ENCODE data around the gene TRMT112.

Gene TRMT112

GRCh38 chr11:64291752-64292459 lies 25.5 kb downstream of the TRMT112 start:
- no peak for DNase-seq (ENCODE audit: low read depth)

GRCh38 chr11:64291262-64291751 lies 26.1 kb downstream of the TRMT112 start, which contains the start of gene KCNK4:
KCNK4 (plus strand) TSS chr11:64291302; CDS start chr11:64293019, 1,717 bp downstream.
- DNase-seq (ENCODE audit: low read depth), result no peak

GRCh38 chr11:64290352-64291261 lies 26.8 kb downstream of the TRMT112 start:
- DNase-seq (ENCODE audit: low read depth), result no peak

GRCh38 chr11:64289002-64289564 lies 28.3 kb downstream of the TRMT112 start:
- no peak for DNase-seq (ENCODE audit: low read depth)

GRCh38 chr11:64288353-64288750 lies 29.0 kb downstream of the TRMT112 start:
- DNase-seq (ENCODE audit: low read depth), result no peak

GRCh38 chr11:64287676-64288352 lies 29.5 kb downstream of the TRMT112 start:
- DNase-seq (ENCODE audit: low read depth), result no peak

GRCh38 chr11:64286801-64287159 lies 30.6 kb downstream of the TRMT112 start:
- no peak for DNase-seq (ENCODE audit: low read depth)

GRCh38 chr11:64285885-64286800 lies 31.2 kb downstream of the TRMT112 start:
- DNase-seq (ENCODE audit: low read depth), result no peak

- peak; percentile 92 for DNase-seq (ENCODE audit: low read depth)
Observed at GRCh38 chr11:64284962-64285884, 32.1 kb downstream of the TRMT112 start, which contains the start of gene GPR137. GPR137 (plus strand) TSS chr11:64285848; CDS start chr11:64286525, 677 bp downstream.

GRCh38 chr11:64284048-64284961 lies 33.1 kb downstream of the TRMT112 start, which contains the start of gene BAD:
BAD (minus strand) TSS chr11:64284665; CDS start chr11:64284368, 297 bp downstream.
- peak; percentile 91 for DNase-seq (ENCODE audit: low read depth)

GRCh38 chr11:64283092-64283491 lies 34.3 kb downstream of the TRMT112 start:
- DNase-seq (ENCODE audit: low read depth), result no peak

- no peak for DNase-seq (ENCODE audit: low read depth)
Observed at GRCh38 chr11:64281957-64282770, 35.2 kb downstream of the TRMT112 start.

- DNase-seq (ENCODE audit: low read depth), result no peak
Observed at GRCh38 chr11:64278576-64279190, 38.7 kb downstream of the TRMT112 start.

- no peak for DNase-seq (ENCODE audit: low read depth)
Observed at GRCh38 chr11:64276653-64277431, 40.5 kb downstream of the TRMT112 start.

GRCh38 chr11:64275841-64276240 lies 41.5 kb downstream of the TRMT112 start:
- DNase-seq (ENCODE audit: low read depth), result no peak
